Measurements from ENCODE around the gene CBX4.
A peak's percentile ranks its signal among the peaks of the same experiment; 100 is the strongest.

CBX4 gene

GRCh38 chr17:79839356-79840268, at the start of gene CBX4:
CBX4 (minus strand) TSS chr17:79839440; CDS start chr17:79839251, 189 bp downstream.
- peak; percentile 71 to 98 for DNase-seq

GRCh38 chr17:79888009-79888540, 48.8 kb upstream of the CBX4 start:
- DNase-seq: no peak

- DNase-seq: no peak
Observed at GRCh38 chr17:79887451-79887991, 48.3 kb upstream of the CBX4 start.

GRCh38 chr17:79883202-79883601, 44.0 kb upstream of the CBX4 start:
- no peak for DNase-seq

- DNase-seq: peak; percentile 71 to 74
Observed at GRCh38 chr17:79878329-79878947, 39.2 kb upstream of the CBX4 start.

GRCh38 chr17:79877041-79877440, 37.8 kb upstream of the CBX4 start:
- no peak for DNase-seq

- no peak for DNase-seq
Observed at GRCh38 chr17:79875511-79875910, 36.3 kb upstream of the CBX4 start.

- DNase-seq: peak; percentile 11 to 52
Observed at GRCh38 chr17:79874329-79874981, 35.2 kb upstream of the CBX4 start.

GRCh38 chr17:79873583-79873982, 34.3 kb upstream of the CBX4 start:
- DNase-seq: no peak

- DNase-seq: no peak
Observed at GRCh38 chr17:79872762-79873161, 33.5 kb upstream of the CBX4 start.

- DNase-seq: no peak
Observed at GRCh38 chr17:79871131-79871530, 31.9 kb upstream of the CBX4 start.

GRCh38 chr17:79870540-79870939, 31.3 kb upstream of the CBX4 start:
- no peak for DNase-seq

GRCh38 chr17:79866791-79867518, 27.7 kb upstream of the CBX4 start:
- DNase-seq: no peak

GRCh38 chr17:79865351-79866210, 26.3 kb upstream of the CBX4 start:
- no peak for DNase-seq

GRCh38 chr17:79864617-79865250, 25.5 kb upstream of the CBX4 start:
- DNase-seq: no peak

- no peak for DNase-seq
Observed at GRCh38 chr17:79864147-79864546, 24.9 kb upstream of the CBX4 start.

- DNase-seq: no peak
Observed at GRCh38 chr17:79862771-79863440, 23.7 kb upstream of the CBX4 start.

GRCh38 chr17:79862238-79862637, 23.0 kb upstream of the CBX4 start:
- no peak for DNase-seq

GRCh38 chr17:79861413-79862216, 22.4 kb upstream of the CBX4 start:
- no peak for DNase-seq

All from NCI-H526 (cell line).